Measurements from ENCODE around the gene INSIG1. TPM values are rescaled to one million over a fixed set of nuclear protein-coding genes. Genes with fewer than 3 reads are reported as not detected.

Gene INSIG1
- total and polyA plus RNA-seq, 2 of the 4 experiments (the other 2 are of a cell fraction) = 19.0 to 26.0 TPM

GRCh38 chr7:155280446-155281397, 17.0 kb upstream of the INSIG1 start:
- 52% methylated on average over 2 of the region's 13 CpGs; no CpG with 5 or more reads in 1 of the 2 experiments for WGBS, 2 experiments (ENCODE audit: extremely low coverage in 2 of 2, insufficient read length in 1 of 2)

More at GRCh38 chr7:155280446-155281397, 17.0 kb upstream of the INSIG1 start:
- Histone ChIP-seq H3K79me1 (ENCODE audit: low read depth in 1 of 2, low read length in 2 of 2) (no peaks in the 10 kb centered on the region), H4K8ac (ENCODE audit: low read depth in 2 of 2, low read length in 2 of 2) (no peak overlapping the region), H2AK5ac (ENCODE audit: low read depth, low read length) (no peak overlapping the region), H3K9me3 (ENCODE audit: control insufficient read depth, insufficient read depth, low read length) (no peaks in the 10 kb centered on the region), H3K9me1 (ENCODE audit: insufficient read depth, low read length) (no peaks in the 10 kb centered on the region), H4K5ac (ENCODE audit: low read depth, low read length) (no peak overlapping the region), H3K27me3 (ENCODE audit: control insufficient read depth, insufficient read depth, low read length) (peaks cover 24% of the 10 kb centered on the region), H3K56ac (ENCODE audit: extremely low read depth, insufficient read depth, low read length) (no peak overlapping the region), H3K4me1 (ENCODE audit: control insufficient read depth, insufficient read depth, low read length) (no peaks in the 10 kb centered on the region), H4K20me1 (ENCODE audit: insufficient read depth, low read length) (no peaks in the 10 kb centered on the region), H3K4ac (ENCODE audit: low read depth, low read length) (no peak overlapping the region), H2AFZ (replicated peaks; ENCODE audit: low read length, poor library complexity) (no peak overlapping the region), H3K36me3 (ENCODE audit: control insufficient read depth, insufficient read depth, low read length) (no peaks in the 10 kb centered on the region), H2BK120ac (ENCODE audit: low read depth, low read length) (no peak overlapping the region), H2BK20ac (ENCODE audit: low read depth, low read length) (no peak overlapping the region), H3K4me3 (ENCODE audit: insufficient read depth, low read depth, low read length) (no peak overlapping the region), H2BK15ac (ENCODE audit: low read depth, low read length) (no peak overlapping the region), H3K14ac (replicated peaks; ENCODE audit: low read depth, low read length) (no peak overlapping the region), H4K91ac (ENCODE audit: insufficient read depth, low read depth, low read length) (no peak overlapping the region), H3K9ac (ENCODE audit: low read depth, low read length) (no peak overlapping the region), H3K23ac (ENCODE audit: low read depth, low read length) (no peak overlapping the region), H3K27ac (ENCODE audit: insufficient read depth, low read length) (no peak overlapping the region), H2AK9ac (replicated peaks; ENCODE audit: low read depth, low read length, poor library complexity) (no peak overlapping the region), H3K4me2 (ENCODE audit: low read depth, low read length) (no peak overlapping the region), H3K18ac (ENCODE audit: low read depth, low read length) (no peak overlapping the region), H2BK5ac (ENCODE audit: low read depth, low read length, poor library complexity, severe bottlenecking) (no peak overlapping the region)
- no TSS peak for BruUV-seq (replicated peaks)
- no peak for ATAC-seq (ENCODE audit: low read depth)
- TF ChIP-seq USF2 (IDR thresholded peaks at IDR 0.05; ENCODE audit: low read depth, low read length) (no peak), RAD21 (IDR thresholded peaks at IDR 0.05; ENCODE audit: low read length) (no peak), MAZ (IDR thresholded peaks at IDR 0.05; ENCODE audit: borderline replicate concordance, low read depth, low read length) (no peak), MAFK (IDR thresholded peaks at IDR 0.05; ENCODE audit: low read depth, low read length) (no peak), SMC3 (IDR thresholded peaks at IDR 0.05; ENCODE audit: low read depth, low read length) (no peak), NFE2L2 (IDR thresholded peaks at IDR 0.05; ENCODE audit: low read depth, low read length) (no peak), CTCF (conservative IDR thresholded peaks at IDR 0.05; ENCODE audit: low read depth, low read length) (no peak), BHLHE40 (IDR thresholded peaks at IDR 0.05; ENCODE audit: low read depth, low read length) (no peak), POLR2A (IDR thresholded peaks at IDR 0.05; ENCODE audit: low read depth, low read length) (no peak), ELK1 (IDR thresholded peaks at IDR 0.05; ENCODE audit: borderline replicate concordance, low read depth, low read length) (no peak), RCOR1 (IDR thresholded peaks at IDR 0.05; ENCODE audit: insufficient replicate concordance, low read length) (no peak), CHD1 (IDR thresholded peaks at IDR 0.05; ENCODE audit: low read depth, low read length) (no peak), RFX5 (IDR thresholded peaks at IDR 0.05; ENCODE audit: low read depth, low read length) (no peak), FOS (IDR thresholded peaks at IDR 0.05; ENCODE audit: low read depth, low read length) (no peak), CEBPB (IDR thresholded peaks at IDR 0.05; ENCODE audit: low read depth, low read length) (no peak)
- in situ Hi-C loops (cut with MboI; ENCODE audit: low sequenced_read_pairs) (no loop called here), dilution Hi-C loops (cut with HindIII; ENCODE audit: low sequenced_read_pairs, unreplicated experiment) (no loop called here), intact Hi-C loops (cut with micrococcal nuclease) (no loop called here)
- ChIA-PET POLR2A (ENCODE audit: unreplicated experiment) (no interaction called here), CTCF (interaction anchor here (0.6 kb wide), 1 partner anchor 1856 kb away, joined by 4 read pairs; no protein-coding TSS in a partner anchor)
- DNase-seq = no peak

Data from IMR-90 (cell line).